A673 (cell line): Measurements from ENCODE around the gene VEGFB.

Experiments used
- CTCF ChIP-seq: fragments of 300-800, 200-600 bp; sonication (generic); conservative IDR thresholded peaks from 2 replicates; pipeline ENCODE4 v1.5.1; 2017; ENCODE audit warnings: low read depth, mild to moderate bottlenecking, antibody characterized with exemption, low read length, moderate library complexity, mixed read lengths
- EZH2 ChIP-seq: fragments of 200-600 bp; sonication (generic); IDR thresholded peaks from 2 replicates; pipeline ENCODE4 v1.6.1; 2017; ENCODE audit warnings: borderline replicate concordance, low read depth, mild to moderate bottlenecking, mixed read lengths, antibody characterized with exemption, low read length; ENCODE audit not compliant: poor library complexity, severe bottlenecking

GRCh38 chr11:64222651-64223000, 11.8 kb upstream of the VEGFB start:
- TF ChIP-seq CTCF = no peak
- TF ChIP-seq EZH2 = no peak
